ENCODE results near the gene DERA.

DERA gene

GRCh38 chr12:16086462-16086861 is 175.3 kb downstream of the DERA start:
- no peak for DNase-seq

- no peak for DNase-seq
Measured at GRCh38 chr12:16086942-16087341, 175.8 kb downstream of the DERA start.

Measured in CD4-positive, alpha-beta T cell treated with Interleukin-17A for 1 hour (primary cell).